AG08395 (cell line): ENCODE measurements around the gene DPPA3.
"Not testable (repeated sequence)": the region's sequence is repeated elsewhere in the genome, so short reads cannot be mapped to it uniquely, and the experiment has no call there.

Experiments used
- DNase-seq: peaks from one replicate; pipeline ENCODE4 v3.0.0; 2012; ENCODE audit warnings: mixed read lengths, low spot score

The DPPA3 gene

GRCh38 chr12:7730984-7731383 is 19.8 kb downstream of the DPPA3 start:
- not testable (repeated sequence) for DNase-seq

DNA sequence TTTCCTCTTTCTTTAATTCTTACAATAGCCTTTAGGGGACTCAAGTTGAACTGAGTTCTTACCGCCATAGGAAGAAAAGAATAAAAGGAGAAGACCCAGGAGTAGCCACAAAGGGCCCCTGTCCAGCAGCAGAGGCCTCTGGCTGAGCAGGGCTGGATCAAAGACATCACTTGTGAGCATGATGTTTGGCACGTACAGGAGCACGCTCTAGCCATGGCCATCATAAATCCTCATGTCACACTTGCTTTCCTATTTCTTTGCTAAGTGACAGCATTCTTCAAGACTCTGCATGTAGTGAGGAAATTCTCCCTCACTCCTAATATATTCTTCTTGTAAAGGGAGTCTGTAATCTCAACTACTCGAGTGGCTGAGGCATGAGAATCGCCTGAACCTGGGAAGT is 20.3 kb downstream of the DPPA3 start:
- no peak for DNase-seq

GRCh38 chr12:7732993-7733392 is 21.8 kb downstream of the DPPA3 start:
- no peak for DNase-seq

DNA sequence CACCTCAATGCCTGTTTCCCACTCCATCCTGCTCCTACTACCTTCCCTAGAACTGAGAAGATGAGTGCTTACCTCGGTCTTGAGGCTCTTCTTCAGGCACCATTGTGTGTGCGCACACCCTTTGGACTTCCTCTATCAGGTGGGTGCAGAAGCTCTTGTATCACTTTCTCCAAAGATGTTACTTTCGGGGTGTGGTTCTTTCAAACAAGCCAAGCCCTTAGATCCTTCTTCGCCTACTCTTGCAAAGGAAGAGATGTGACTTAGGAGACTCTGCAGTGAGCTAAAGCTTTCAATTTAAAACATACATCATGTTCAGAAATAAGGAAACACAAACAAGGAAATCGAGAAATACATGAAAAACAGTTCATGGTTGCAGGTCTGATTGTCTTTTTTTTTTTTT is 36.0 kb downstream of the DPPA3 start, which contains the start of gene CLEC4C:
Gene CLEC4C, minus strand, starts transcription at position 130 of the 400 bp plus-strand sequence. Its CDS starts 27 bp downstream, at position 103.
- DNase-seq: no peak

GRCh38 chr12:7748852-7749251 is 37.6 kb downstream of the DPPA3 start:
- no peak for DNase-seq

DNA sequence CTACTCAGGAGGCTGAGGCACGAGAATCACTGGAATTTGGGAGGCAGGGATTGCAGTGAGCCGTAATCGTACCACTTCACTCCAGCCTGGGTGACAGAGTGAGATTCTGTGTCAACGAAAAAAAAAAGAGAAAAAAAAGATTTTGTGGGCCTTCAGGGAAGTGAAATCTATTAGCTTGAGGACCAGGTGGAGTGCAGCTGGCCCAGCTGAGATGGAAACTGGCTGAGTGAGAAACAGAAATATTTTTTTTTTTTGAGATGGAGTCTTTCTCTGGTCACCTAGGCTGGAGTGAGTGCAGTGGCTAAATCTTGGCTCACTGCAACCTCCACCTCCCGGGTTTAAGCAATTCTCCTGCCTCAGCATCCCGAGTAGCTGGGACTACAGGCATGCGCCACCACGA is 38.2 kb downstream of the DPPA3 start:
- no peak for DNase-seq

GRCh38 chr12:7750350-7750749 is 39.1 kb downstream of the DPPA3 start:
- DNase-seq: no peak

DNA sequence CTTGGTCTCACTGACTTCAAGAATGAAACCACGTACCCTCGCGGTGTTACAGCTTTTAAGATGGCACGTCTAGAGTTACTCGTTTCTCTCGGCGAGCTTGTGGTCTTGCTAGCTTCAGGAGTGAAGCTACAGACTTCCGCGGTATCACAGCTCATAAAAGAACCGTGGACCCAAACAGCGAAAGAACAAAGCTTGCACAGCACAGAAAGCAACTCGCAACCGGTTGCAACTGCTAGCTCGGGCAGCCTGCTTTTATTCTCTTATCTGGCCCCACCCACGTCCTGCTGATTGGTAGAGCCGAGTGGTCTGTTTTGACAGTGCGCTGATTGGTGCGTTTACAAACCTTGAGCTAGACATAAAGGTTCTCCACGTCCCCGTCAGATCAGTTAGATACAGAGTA is 40.2 kb downstream of the DPPA3 start:
- DNase-seq: no peak

- not testable (repeated sequence) for DNase-seq
Measured at GRCh38 chr12:7751941-7752922, 41.0 kb downstream of the DPPA3 start.

DNA sequence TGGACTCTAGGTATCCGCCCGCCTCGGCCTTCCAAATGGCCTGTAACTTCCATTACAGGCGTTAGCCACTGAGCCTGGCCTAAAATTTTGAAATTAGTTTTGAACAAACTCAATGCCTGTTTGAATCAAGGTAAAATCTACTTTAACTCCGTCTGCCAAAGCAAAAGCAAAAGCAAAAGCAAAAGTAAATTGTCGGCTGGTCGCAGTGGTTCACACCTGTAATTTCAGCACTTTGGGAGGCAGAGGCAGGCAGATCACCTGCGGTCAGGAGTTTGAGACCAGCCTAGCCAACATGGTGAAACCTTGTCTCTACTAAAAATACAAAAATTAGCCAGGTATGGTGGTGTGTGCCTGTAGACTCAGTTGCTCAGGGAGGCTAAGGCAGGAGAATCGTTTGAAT is 44.4 kb downstream of the DPPA3 start:
- DNase-seq: not testable (repeated sequence)

GRCh38 chr12:7756993-7757392 is 45.8 kb downstream of the DPPA3 start:
- no peak for DNase-seq

GRCh38 chr12:7758766-7759140 is 47.5 kb downstream of the DPPA3 start:
- no peak for DNase-seq
